Osteoblast (primary cell): ENCODE results near the gene SOX15. TPM values are rescaled to one million over a fixed set of nuclear protein-coding genes. Genes with fewer than 3 reads are reported as not detected.

Experiments
- DNase-seq: peaks from one replicate; pipeline ENCODE4 v3.0.0; 2011; ENCODE audit warnings: low spot score, mixed read lengths; ENCODE audit not compliant: insufficient read length; ENCODE audit errors: missing footprints
- H2AFZ ChIP-seq: 2 replicates; pipeline ENCODE4 v1.6.0; 2011; ENCODE audit warnings: mild to moderate bottlenecking, low read length
- H3K27ac ChIP-seq: 2 replicates; pipeline ENCODE4 v1.5.1; 2011; ENCODE audit warnings: mild to moderate bottlenecking, low read depth, low read length, moderate library complexity
- H3K27me3 ChIP-seq: 2 replicates; pipeline ENCODE4 v1.6.0; 2012; ENCODE audit warnings: mild to moderate bottlenecking, control low read depth, inconsistent platforms, low read length, moderate library complexity; ENCODE audit not compliant: insufficient read depth
- H3K36me3 ChIP-seq: 2 replicates; pipeline ENCODE4 v1.5.1; 2011; ENCODE audit warnings: mild to moderate bottlenecking, low read length, control low read depth, moderate library complexity; ENCODE audit not compliant: insufficient read depth
- H3K4me1 ChIP-seq: 2 replicates; pipeline ENCODE4 v1.5.1; 2011; ENCODE audit warnings: mild to moderate bottlenecking, low read length, control low read depth, moderate library complexity; ENCODE audit not compliant: insufficient read depth
- H3K4me2 ChIP-seq: 2 replicates; pipeline ENCODE4 v1.6.0; 2011; ENCODE audit warnings: mild to moderate bottlenecking, low read length; ENCODE audit not compliant: insufficient read depth
- H3K4me3 ChIP-seq: fragments of 200-600 bp; sonication (generic); 3 replicates; pipeline ENCODE4 v1.5.1; 2012; ENCODE audit warnings: mild to moderate bottlenecking, low read length, inconsistent platforms; ENCODE audit not compliant: insufficient read depth
- H3K79me2 ChIP-seq: 2 replicates; pipeline ENCODE4 v1.6.0; 2012; ENCODE audit warnings: mild to moderate bottlenecking, low read length, control low read depth, inconsistent platforms; ENCODE audit not compliant: insufficient read depth
- H3K9me3 ChIP-seq: 2 replicates; pipeline ENCODE4 v1.5.1; 2011; ENCODE audit warnings: low read depth, low read length, control low read depth
- H4K20me1 ChIP-seq: 2 replicates; pipeline ENCODE4 v1.6.0; 2012; ENCODE audit warnings: mild to moderate bottlenecking, low read length, control low read depth; ENCODE audit not compliant: insufficient read depth
- CTCF ChIP-seq: IDR thresholded peaks from 2 replicates; pipeline ENCODE4 v1.5.1; 2011; ENCODE audit warnings: mild to moderate bottlenecking, low read depth, low read length, moderate library complexity; ENCODE audit errors: extremely low read depth
- total RNA-seq: library from RNA; depleted of rRNA; stranded (reverse); fragments of >200 nt; gene quantifications from 2 replicates; pipeline ENCODE4 v1.2.3, GENCODE V29; 2012

The SOX15 gene
- total RNA-seq, 1 donor: 0.72 TPM

GRCh38 chr17:7574176-7574953 lies 15.5 kb downstream of the SOX15 start:
- no peak for DNase-seq
- peak overlapping the region; percentile 87 for H3K4me3 ChIP-seq
- no peaks in the 10 kb centered on the region for H3K9me3 ChIP-seq
- H3K27me3 ChIP-seq: no peaks in the 10 kb centered on the region
- TF ChIP-seq CTCF: no peak
- H3K79me2 ChIP-seq: peaks cover 76% of the 10 kb centered on the region
- H3K4me1 ChIP-seq: peaks cover 43% of the 10 kb centered on the region
- no peak overlapping the region for H2AFZ ChIP-seq
- peaks cover 76% of the 10 kb centered on the region for H3K36me3 ChIP-seq
- H3K27ac ChIP-seq: peak overlapping the region; percentile 92
- H4K20me1 ChIP-seq: peaks cover 57% of the 10 kb centered on the region
- H3K4me2 ChIP-seq: peak overlapping the region; percentile 88

GRCh38 chr17:7573324-7574080 lies 16.4 kb downstream of the SOX15 start:
- H2AFZ ChIP-seq: no peak overlapping the region
- peak; percentile 97 for DNase-seq
- peak overlapping the region; percentile 87 for H3K4me3 ChIP-seq
- H3K4me1 ChIP-seq: peaks cover 36% of the 10 kb centered on the region
- H3K79me2 ChIP-seq: peaks cover 81% of the 10 kb centered on the region
- peaks cover 55% of the 10 kb centered on the region for H4K20me1 ChIP-seq
- peak overlapping the region; percentile 92 for H3K27ac ChIP-seq
- H3K4me2 ChIP-seq: peak overlapping the region; percentile 88
- H3K9me3 ChIP-seq: no peaks in the 10 kb centered on the region
- TF ChIP-seq CTCF: no peak
- H3K27me3 ChIP-seq: no peaks in the 10 kb centered on the region
- H3K36me3 ChIP-seq: peaks cover 75% of the 10 kb centered on the region

GRCh38 chr17:7572588-7573323 lies 17.1 kb downstream of the SOX15 start:
- peaks cover 71% of the 10 kb centered on the region for H3K36me3 ChIP-seq
- peak; percentile 99 for DNase-seq
- H3K79me2 ChIP-seq: peaks cover 79% of the 10 kb centered on the region
- H3K4me3 ChIP-seq: peak overlapping the region; percentile 87
- peaks cover 51% of the 10 kb centered on the region for H4K20me1 ChIP-seq
- no peak overlapping the region for H2AFZ ChIP-seq
- peaks cover 32% of the 10 kb centered on the region for H3K4me1 ChIP-seq
- H3K4me2 ChIP-seq: peak overlapping the region; percentile 99
- no peaks in the 10 kb centered on the region for H3K9me3 ChIP-seq
- no peak for TF ChIP-seq CTCF
- no peaks in the 10 kb centered on the region for H3K27me3 ChIP-seq
- peak overlapping the region; percentile 97 for H3K27ac ChIP-seq
